ENCODE data around the gene ZNF423.

The ZNF423 gene

GRCh38 chr16:49848530-49848929, 7.4 kb downstream of the ZNF423 start:
- H3K4me3 ChIP-seq (ENCODE audit: low read depth, low read length), result no peak overlapping the region
- TF ChIP-seq CTCF (IDR thresholded peaks at IDR 0.05; ENCODE audit: borderline replicate concordance, insufficient read depth, low read depth, low read length), result no peak

- TF ChIP-seq CTCF (IDR thresholded peaks at IDR 0.05; ENCODE audit: borderline replicate concordance, insufficient read depth, low read depth, low read length), result no peak
- H3K4me3 ChIP-seq (ENCODE audit: low read depth, low read length), result no peak overlapping the region
These were observed 9.1 kb downstream of the ZNF423 start for GRCh38 chr16:49846800-49847199.

GRCh38 chr16:49844359-49844758, 11.6 kb downstream of the ZNF423 start:
- no peak for TF ChIP-seq CTCF (IDR thresholded peaks at IDR 0.05; ENCODE audit: borderline replicate concordance, insufficient read depth, low read depth, low read length)

GRCh38 chr16:49843758-49844157, 12.2 kb downstream of the ZNF423 start:
- TF ChIP-seq CTCF (IDR thresholded peaks at IDR 0.05; ENCODE audit: borderline replicate concordance, insufficient read depth, low read depth, low read length), result no peak

More at GRCh38 chr16:49844359-49844758, 11.6 kb downstream of the ZNF423 start:
- H3K4me3 ChIP-seq (ENCODE audit: low read depth, low read length), result no peak overlapping the region

GRCh38 chr16:49842972-49843371, 12.9 kb downstream of the ZNF423 start:
- no peak overlapping the region for H3K4me3 ChIP-seq (ENCODE audit: low read depth, low read length)
- TF ChIP-seq CTCF (IDR thresholded peaks at IDR 0.05; ENCODE audit: borderline replicate concordance, insufficient read depth, low read depth, low read length), result no peak

More at GRCh38 chr16:49843758-49844157, 12.2 kb downstream of the ZNF423 start:
- no peak overlapping the region for H3K4me3 ChIP-seq (ENCODE audit: low read depth, low read length)

- TF ChIP-seq CTCF (IDR thresholded peaks at IDR 0.05; ENCODE audit: borderline replicate concordance, insufficient read depth, low read depth, low read length), result no peak
- H3K4me3 ChIP-seq (ENCODE audit: low read depth, low read length), result no peak overlapping the region
These were observed 16.7 kb downstream of the ZNF423 start for GRCh38 chr16:49839017-49839825.

GRCh38 chr16:49838441-49839016, 17.4 kb downstream of the ZNF423 start:
- H3K4me3 ChIP-seq (ENCODE audit: low read depth, low read length), result no peak overlapping the region
- TF ChIP-seq CTCF (IDR thresholded peaks at IDR 0.05; ENCODE audit: borderline replicate concordance, insufficient read depth, low read depth, low read length), result no peak

Data from GM12875 (cell line).